HL-60 (cell line): Measurements from ENCODE around the gene CTNNA1.

Experiments used
- CTCF ChIP-seq: IDR thresholded peaks from one replicate; pipeline ENCODE4 v1.5.1; 2011; ENCODE audit warnings: low read length, control low read depth, inconsistent platforms; ENCODE audit not compliant: insufficient read depth
- GABPA ChIP-seq: IDR thresholded peaks from 2 replicates; pipeline ENCODE4 v1.6.1; 2012; ENCODE audit warnings: low read depth
- POLR2AphosphoS5 ChIP-seq: IDR thresholded peaks from 2 replicates; pipeline ENCODE4 v1.6.1; 2012; ENCODE audit warnings: low read depth
- TF ChIP-seq, protein P1 (sequence below): IDR thresholded peaks from 2 replicates; pipeline ENCODE4 v1.6.1; 2012; ENCODE audit warnings: low read depth; ENCODE audit not compliant: insufficient replicate concordance

GRCh38 chr5:138844125-138844461 is 90.9 kb downstream of the CTNNA1 start:
- TF ChIP-seq CTCF: no peak
- TF ChIP-seq, protein P1, sequence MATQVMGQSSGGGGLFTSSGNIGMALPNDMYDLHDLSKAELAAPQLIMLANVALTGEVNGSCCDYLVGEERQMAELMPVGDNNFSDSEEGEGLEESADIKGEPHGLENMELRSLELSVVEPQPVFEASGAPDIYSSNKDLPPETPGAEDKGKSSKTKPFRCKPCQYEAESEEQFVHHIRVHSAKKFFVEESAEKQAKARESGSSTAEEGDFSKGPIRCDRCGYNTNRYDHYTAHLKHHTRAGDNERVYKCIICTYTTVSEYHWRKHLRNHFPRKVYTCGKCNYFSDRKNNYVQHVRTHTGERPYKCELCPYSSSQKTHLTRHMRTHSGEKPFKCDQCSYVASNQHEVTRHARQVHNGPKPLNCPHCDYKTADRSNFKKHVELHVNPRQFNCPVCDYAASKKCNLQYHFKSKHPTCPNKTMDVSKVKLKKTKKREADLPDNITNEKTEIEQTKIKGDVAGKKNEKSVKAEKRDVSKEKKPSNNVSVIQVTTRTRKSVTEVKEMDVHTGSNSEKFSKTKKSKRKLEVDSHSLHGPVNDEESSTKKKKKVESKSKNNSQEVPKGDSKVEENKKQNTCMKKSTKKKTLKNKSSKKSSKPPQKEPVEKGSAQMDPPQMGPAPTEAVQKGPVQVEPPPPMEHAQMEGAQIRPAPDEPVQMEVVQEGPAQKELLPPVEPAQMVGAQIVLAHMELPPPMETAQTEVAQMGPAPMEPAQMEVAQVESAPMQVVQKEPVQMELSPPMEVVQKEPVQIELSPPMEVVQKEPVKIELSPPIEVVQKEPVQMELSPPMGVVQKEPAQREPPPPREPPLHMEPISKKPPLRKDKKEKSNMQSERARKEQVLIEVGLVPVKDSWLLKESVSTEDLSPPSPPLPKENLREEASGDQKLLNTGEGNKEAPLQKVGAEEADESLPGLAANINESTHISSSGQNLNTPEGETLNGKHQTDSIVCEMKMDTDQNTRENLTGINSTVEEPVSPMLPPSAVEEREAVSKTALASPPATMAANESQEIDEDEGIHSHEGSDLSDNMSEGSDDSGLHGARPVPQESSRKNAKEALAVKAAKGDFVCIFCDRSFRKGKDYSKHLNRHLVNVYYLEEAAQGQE: no peak
- no peak for TF ChIP-seq POLR2AphosphoS5
- TF ChIP-seq GABPA: no peak
